Left forelimb (tissue), 1 donor: ENCODE measurements around the gene PLPPR1.
"Not testable (repeated sequence)": the region's sequence is repeated elsewhere in the genome, so short reads cannot be mapped to it uniquely, and the experiment has no call there.

Source experiments
- DNase-seq: peaks from one replicate; pipeline ENCODE4 v3.0.0-alpha.2; 2018; ENCODE audit warnings: low spot score

Gene PLPPR1

DNA sequence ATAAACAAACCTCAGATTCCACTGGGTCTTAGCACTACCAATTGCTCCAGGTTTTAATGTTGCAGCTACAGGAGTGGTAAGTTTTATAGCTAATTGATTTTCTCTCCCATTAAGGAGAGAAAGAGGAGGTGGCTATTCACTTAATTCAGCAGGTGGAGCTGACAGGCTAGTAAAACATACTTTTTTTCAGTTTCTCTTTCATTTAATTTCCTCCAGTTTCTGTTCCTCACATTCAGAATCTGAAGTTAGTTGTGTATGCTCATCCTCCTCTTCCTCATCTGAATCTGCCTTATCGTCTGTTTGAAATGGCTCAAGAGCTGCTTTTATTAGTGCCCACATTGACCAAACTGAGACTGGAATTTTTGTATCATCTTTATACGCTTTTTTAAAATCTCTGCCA, 98.0 kb downstream of the PLPPR1 start:
- no peak for DNase-seq

DNA sequence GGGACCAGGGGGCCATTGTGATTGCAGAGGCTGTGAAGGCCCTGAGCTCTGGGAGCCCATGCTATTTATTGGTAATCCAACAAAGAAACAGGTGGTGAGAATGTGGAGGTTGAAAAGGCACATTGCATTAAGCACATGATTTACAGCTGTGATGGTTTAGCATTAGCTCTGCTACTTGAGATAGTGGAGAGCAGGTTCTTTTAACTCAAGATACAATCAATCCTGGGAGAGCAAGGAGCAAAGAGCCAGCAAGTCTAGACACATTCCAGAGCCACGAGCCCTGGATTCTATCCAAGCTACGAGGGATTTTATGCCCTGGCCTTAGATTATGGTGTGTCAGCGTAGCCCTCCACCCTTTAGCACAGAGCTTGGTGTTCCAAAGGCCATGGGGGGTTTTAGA, 98.8 kb downstream of the PLPPR1 start:
- DNase-seq = not testable (repeated sequence)

DNA sequence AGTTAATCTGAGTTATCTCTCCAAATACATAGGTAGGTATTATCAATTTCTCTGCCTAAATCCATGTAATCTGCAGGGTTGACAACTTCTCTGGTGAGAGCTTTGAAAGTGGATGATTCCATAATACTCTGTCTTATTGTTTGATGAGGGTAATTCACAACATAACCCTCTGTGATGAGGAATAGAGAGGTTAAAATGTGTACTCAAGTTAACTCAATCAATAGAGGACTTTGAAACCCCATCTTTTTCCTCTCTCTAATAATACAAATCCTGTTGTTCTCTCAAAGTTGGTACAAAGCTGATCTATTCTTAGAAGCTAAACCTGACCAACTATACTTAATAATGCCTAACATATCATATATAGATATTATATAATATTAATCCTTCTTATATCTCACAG, 100.1 kb downstream of the PLPPR1 start:
- no peak for DNase-seq

DNA sequence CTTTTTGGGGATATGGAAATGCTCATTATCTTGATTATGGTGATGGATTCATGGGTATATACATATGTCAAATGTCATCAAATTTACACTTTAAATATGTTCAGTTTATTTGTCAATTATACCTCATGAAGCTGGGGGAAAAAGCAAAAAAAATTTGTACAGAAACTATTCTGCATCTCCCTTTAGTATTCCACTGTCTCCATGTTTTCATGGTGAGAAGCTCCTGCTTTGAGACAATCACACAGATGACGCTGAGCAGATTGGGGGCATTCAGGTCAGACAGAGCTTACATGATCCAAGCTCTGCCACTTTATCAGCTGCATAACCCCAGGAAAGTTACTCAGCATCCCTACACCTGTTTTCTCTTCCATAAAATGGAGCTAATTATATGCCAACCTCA, 101.5 kb downstream of the PLPPR1 start:
- DNase-seq = no peak

DNA sequence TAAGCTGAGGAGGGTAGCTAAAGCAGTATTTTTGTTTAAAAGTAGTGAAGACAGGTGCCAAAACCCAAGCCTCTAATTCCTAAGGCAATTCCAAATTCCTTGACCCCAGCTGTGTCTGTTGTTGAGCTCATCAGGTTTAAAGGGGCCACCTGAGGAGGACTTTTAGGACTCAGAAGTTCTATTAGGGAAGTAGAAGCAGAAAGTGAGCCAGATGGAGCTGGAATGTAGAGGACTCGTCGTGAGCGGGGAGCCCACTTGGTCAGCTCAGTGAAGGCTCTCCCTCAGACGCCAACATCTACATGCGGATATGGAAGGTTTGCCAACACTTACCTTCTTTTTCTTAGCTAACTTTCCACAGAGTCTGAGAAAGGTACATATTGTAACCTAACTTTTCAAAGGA, 102.8 kb downstream of the PLPPR1 start:
- DNase-seq = no peak

DNA sequence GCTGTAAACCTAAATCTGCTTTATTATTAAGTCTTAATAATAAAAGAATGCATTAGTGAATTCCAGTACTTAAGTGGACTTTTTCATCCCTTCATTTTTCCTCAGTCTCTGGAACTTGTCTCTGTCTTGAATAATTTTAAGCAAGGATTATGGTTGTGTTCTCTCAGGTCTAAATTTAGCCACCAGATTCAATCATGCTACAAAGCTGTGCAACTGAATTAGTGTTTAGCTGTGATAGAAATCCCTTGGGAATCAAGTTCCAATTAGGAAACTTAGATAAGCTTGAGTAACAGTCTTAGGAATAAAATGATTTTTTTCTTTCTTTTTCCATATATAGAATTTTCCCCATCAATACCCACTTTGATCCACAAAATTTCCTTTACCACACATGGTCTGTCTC, 104.3 kb downstream of the PLPPR1 start:
- DNase-seq = no peak

DNA sequence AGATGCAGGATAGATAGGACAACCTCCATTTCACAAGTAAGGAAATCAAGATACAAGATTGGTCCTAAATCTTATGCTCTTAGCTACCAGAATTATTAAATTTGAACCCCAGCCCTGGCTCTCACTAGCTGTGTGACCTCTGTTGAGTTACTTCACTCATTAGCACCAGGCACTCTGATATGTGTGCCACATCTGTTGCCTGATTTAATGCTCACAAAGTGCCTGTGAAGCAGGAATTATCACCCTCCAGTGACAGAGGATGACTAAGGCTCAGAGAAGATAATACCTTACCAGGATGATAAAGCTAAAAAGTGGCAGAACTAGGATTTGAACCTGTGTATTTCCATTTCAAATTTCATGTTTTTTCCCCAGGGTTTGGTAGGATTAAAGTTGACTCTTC, 110.0 kb downstream of the PLPPR1 start:
- no peak for DNase-seq

DNA sequence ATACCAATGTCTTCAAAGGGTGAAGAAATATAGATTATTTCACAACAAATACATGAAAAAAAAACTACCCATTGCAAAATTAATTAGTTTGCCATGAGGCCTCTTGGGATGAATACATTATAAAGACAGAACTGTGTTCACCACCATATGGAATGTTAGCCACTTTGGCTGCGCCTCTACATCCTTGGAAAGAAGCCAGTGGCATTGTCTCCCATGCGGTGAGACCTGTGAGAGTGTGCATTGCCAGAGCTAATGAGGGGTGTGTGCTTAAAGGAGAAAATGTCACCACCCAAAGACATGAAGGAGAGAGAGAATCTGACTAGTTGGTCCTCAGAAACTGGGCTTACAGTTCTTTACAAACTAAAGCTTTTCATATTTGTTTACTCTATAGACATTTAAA, 110.6 kb downstream of the PLPPR1 start:
- DNase-seq = no peak

DNA sequence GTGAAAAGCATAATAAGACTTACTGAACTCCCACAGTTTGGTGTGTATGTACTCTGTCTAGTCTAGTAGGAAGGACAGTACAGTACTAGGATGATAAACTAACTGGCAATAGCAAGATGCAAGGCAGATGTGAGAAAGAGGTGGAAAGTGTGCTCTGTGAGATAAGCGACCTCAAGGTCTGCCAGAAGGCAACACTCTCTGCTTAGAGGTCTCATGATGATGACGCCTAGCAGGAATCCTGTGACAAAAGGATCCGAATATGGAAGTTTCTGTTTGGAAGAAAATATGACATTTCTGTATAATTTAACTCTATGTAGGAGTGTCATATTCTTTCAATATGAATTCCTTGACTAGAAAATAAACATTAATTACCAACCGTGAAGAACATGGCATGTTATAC, 112.2 kb downstream of the PLPPR1 start:
- DNase-seq = no peak

DNA sequence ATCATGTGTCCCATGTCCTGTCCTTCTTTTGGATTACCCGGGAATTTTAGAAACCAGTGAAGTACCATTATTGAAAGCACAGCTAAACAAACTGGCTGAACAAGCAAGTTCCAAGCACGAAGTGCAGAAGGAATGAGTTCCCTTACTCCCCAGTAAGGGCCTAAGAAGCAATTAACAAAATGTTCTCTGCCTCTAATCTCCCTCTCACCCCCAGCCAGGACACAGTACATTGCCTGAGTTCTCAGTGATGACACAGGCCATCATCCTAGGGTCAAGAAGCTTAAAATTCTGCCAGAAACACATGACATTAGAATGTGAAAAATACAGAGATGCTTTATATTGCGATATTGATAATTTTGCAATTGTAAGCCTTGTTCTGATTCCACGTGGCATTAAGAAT, 118.0 kb downstream of the PLPPR1 start:
- DNase-seq = no peak

DNA sequence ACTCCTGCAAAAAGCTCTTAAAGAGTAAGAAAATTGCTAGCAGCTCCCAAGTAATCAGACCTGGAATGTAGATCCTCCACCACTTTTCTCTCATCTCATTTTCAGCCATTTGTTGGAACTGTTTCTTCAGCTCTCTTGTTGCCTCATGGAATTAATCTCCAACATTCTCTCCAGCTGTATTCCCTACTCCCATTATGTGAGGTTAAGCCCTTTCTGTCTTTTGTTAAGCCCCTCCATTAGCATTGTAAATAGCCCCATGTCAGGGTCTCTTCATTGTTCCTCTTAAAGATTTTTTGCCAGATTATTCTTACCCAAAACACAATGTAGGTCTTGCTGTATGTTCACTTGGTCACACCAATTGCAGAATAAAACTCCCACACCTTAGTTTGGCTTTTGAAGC, 119.8 kb downstream of the PLPPR1 start:
- DNase-seq = no peak

DNA sequence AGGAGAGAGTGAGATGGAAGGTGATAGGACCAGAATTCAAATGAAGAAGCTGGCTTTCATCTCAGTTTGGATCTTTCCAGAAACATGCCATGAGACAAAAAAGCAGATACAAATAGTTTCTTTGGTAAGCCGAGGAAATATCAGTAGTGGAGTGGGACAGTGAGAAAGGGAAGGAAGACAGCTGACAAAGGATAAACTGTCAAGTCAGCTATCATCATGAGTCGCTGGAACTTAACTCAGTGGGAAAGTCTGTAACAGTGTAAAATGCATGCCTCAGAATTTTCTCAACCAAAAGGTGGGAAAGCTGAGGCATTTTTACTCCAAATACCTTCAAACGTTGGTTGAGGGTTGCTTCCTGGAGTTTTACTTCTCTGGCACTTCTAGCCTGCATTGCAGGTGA, 129.8 kb downstream of the PLPPR1 start:
- DNase-seq = no peak

DNA sequence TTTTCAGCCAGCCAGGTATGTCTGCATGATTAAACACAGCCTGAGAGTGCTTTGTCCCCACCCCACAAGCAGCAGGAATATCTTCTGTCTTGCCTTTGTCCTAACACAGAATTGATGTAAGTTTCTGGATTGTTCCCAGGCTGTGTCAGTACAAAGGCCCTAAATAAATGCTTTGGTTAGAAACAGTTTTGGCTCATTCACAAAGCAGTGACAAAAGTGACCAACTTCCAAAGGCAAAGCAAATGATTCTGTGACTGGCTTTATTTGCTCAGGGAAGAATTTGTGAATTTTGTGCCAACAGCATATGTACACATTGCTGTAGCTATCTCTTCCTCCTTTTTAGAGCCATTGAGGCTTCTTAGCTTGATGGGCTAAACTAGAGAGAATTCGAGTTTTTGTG, 133.7 kb downstream of the PLPPR1 start:
- DNase-seq = no peak

DNA sequence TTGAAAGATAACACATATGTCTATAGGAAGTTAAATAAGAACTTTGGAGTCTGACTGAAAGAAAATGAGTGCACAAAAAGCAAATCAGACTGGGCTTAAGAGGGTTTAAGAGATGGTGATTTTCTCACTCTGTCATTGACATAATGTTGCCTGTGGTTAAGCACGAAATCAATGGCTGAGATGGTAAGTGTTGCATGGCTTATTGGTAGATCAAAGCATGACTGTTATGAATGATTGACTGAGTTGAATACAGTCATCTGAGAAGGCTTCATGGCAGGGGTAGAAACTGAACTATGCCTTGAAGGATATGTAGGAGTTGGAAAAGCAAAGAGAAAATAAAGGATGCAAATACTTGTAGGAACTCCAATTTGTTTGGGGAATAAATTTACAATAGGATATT, 136.6 kb downstream of the PLPPR1 start:
- no peak for DNase-seq

DNA sequence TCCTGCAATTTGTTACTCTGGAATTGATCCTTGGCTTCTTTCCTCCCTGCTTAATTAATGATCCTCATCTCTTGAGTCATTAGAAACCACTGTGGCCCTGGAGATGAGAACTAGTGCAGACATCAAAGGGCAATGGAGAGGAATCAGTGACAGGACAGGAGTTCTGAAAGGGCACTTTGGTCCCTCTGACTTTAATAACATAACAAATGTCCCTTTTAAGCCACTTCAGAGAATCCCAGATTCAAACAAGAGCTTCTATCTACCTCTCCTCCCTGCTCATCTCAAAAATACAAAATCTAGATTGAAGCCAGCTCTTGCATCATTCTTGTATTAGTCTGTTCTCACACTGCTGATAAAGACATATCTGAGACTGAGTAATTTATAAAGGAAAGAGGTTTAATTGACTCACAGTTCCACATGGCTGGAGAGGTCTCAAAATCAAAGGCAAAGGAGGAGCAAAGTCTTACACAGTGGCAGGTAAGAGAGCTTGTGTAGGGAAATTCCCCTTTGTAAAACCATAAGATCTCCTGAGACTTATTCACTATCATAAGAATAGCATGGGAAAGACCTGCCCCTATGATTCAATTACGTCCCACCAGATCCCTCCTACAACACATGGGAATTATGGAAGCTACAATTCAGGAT, 139.1 kb downstream of the PLPPR1 start:
- DNase-seq = no peak

DNA sequence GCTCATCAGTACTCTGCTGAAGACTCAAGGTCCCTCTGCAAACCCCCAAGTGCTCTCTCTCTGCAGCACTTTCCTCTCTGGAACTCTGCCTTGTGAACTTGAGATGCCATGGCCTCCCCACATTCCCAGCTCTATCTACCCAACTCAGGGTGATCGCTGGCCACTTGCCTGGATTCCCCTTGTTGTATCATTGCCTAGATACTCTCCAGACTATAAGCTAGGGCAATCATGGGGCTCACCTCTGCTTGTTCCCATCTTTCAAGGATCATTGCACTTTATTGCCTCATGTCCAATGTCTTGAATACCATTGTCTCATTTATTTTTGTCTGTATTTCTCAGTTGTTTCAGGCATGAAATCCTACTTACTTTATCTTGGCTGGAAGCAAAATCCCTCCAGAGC, 144.1 kb downstream of the PLPPR1 start:
- no peak for DNase-seq

DNA sequence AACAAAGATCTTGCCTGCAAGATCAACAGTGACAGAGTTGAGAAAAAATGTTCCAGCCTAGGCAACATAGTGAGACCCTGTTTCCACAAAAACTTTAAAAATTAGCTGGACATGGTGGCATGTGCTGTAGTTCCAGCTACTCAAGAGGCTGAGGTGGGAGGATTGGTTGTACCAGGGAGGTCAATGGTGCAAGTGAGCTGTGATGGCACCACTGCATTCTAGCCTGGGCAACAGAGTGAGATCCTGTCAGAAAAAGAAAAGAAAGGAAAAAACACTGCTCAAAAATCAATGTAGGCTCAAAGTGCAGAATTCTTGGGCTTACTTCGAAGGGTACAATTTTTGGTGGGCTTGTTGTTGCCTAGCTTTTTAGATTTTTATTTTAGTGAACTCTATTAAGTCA, 145.4 kb downstream of the PLPPR1 start:
- DNase-seq = no peak

DNA sequence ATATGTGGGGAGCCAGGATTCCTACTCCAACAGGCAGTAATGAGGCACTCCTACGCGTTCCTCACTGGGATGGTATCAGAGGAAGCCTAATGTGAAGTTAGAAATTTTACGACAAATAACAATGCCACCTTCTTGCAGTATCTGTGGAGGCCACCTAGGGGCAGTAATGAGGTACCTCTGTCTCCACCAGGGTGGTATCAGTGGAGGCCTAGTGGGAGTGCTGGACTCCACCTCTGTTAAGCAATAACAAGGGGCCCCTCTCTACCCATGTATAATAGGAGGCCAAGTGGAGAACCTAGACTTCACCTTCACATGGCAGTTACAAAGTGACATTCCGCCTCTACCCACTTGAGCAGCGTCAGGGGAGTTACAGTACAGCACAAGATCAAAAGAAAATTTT, 147.9 kb downstream of the PLPPR1 start:
- DNase-seq = no peak

DNA sequence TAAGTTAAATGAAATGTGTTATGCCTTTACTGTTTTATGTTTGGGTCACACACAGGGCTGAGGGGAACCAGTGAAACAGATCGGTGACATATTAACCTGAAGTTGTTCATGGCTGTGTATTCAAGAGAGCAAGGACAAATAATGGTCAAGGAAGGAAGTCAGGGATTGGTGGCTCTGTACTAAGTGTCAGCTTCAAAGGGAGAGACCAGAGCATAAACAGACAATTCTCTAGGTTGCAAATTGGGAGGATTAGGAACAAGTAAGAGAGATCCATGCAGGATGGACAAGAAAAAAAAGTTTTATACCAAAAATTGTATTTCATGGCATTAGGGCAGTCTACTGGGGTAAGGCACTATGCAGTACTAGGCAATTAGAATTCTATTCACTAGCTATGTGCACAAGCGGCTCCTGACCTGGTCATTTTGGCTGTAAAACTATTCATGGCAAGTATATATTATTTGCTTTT, 156.3 kb downstream of the PLPPR1 start:
- no peak for DNase-seq

DNA sequence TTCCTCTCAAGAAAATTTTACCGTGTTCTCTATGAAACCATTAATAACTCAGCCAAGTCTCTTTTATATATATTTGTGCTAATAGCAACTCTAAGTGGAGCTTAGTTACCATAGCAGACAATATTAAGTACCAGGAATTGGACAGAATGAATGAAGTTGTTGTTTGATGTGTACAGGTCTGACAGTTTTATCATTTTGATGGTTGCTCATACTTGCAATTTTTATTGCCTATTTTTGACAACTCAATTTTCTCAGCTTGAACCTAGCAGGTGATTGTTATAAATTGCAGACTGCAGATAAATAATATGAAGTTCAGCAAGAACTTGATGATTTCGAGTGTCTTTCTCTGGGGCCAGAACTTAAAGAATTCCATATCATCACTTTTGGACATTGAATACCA, 163.2 kb downstream of the PLPPR1 start:
- no peak for DNase-seq

DNA sequence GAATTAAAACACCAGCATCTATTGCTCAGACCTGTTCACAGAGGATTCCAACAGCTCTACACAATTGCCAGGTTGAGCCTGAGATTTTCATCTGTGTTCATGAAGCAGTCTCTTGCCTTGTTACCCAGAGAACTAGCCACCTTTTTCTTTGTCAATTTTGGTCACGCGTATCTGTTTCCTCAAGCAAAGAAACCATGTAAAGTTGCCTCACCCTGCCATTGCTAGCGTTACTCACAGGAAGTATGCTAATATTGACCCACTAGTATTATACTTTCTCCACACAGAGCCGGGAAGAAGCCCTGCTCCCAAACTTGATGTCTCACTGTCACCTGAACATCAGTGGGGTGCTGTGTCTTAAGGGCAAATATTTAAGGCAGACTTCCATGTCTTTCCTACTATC, 168.5 kb downstream of the PLPPR1 start:
- DNase-seq = no peak

DNA sequence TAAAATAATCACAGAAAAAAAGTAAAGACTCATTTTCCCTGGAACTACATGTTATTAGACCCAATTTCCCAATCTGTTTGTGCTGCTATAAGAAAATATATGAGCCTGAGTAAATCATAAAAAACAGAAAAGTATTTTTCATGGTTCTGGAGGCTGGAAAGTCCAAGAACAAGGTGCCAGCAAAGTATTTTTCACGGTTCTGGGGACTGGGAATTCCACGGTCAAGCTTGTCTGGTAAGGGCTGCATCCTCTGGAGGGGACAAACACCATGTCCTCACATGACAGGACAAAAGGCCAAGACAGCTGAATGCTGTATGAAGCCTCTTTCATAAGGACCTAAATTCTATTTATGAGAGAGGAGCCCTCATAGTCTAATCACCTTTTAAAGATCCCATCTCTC, 172.3 kb downstream of the PLPPR1 start:
- DNase-seq = no peak

DNA sequence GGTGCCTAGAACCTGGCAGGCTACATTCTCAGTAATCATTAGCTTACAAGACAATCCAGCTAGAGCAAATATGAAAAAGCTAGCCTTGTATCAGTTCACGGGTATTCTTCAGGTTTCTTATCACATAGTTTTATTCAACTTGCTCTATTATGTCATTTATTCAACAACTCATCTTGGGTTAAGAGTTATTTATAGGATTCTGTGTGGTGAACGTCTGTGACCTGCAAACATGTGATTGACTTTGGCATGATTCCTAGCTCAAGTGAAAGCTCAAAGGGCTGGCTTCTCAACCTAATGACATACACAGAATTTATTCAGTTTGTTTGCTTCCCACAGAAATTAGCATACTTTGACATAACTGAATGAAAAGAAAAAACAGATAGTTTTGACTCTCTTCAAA, 173.1 kb downstream of the PLPPR1 start:
- no peak for DNase-seq

DNA sequence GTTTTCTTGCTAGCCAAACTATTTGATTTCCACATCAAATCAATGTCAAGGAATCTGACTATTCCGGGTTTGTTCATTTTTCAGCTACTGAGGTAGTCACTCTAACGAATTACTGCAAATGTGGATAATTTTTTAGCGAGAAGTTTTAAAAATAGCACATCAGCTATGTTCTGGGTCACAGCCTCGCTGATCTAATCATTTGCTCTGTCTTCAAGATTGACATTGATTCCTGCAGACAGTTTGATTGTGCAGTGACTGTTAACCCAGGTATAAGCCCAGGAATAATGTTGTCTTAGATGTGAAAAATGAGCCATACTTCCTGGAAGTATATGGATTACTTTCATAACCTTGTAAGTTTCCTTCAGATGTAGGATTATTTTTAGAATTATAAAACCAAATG, 181.1 kb downstream of the PLPPR1 start:
- no peak for DNase-seq

DNA sequence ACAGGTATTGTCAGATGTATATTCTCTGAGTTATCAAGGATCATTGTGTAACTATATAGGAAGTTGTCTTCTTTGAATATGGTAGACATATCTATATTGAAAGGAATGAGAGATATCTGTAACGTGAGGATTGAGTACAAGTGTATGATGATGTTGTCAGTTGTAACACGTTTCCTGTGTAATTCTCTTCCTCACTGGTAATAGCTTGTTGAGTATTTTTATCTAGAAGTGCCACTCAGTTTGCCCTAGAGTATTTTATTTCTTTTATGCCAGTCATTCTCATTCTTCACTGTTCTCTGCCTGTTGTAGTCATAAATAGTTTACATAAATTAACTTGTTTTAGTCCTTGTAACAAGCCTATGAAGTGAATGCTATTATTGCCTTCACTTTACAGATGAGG, 184.1 kb downstream of the PLPPR1 start:
- no peak for DNase-seq
